ENCODE results near the gene PREX1.
"Not testable (repeated sequence)": the region's sequence is repeated elsewhere in the genome, so short reads cannot be mapped to it uniquely, and the experiment has no call there.

The PREX1 gene

GRCh38 chr20:48777821-48778220 is 50.0 kb downstream of the PREX1 start:
- no peak overlapping the region for H2BK12ac ChIP-seq (ENCODE audit: low read length)
- no peak overlapping the region for H2AFZ ChIP-seq (ENCODE audit: low read length)
- H3K4me1 ChIP-seq (ENCODE audit: control insufficient read depth in 2 of 2, insufficient read depth in 1 of 2, low read depth in 1 of 2, low read length in 2 of 2), result peaks cover 5 to 15% of the 10 kb centered on the region in 2 donors
- H2BK5ac ChIP-seq (ENCODE audit: low read length), result no peak overlapping the region
- no peak overlapping the region for H4K91ac ChIP-seq (ENCODE audit: low read depth, low read length, poor library complexity)
- no peak overlapping the region for H3K14ac ChIP-seq (ENCODE audit: low read length)
- no peak overlapping the region for H2BK120ac ChIP-seq (ENCODE audit: low read depth, low read length)
- no peak overlapping the region for H2AK5ac ChIP-seq (ENCODE audit: low read depth, low read length)
- no peak overlapping the region for H2BK15ac ChIP-seq (ENCODE audit: low read length)
- peaks cover 8% of the 10 kb centered on the region for H3K79me1 ChIP-seq (ENCODE audit: low read depth, low read length)
- H3K4me2 ChIP-seq (ENCODE audit: insufficient read depth, low read length, poor library complexity, severe bottlenecking), result no peak overlapping the region
- no peak overlapping the region for H3K27ac ChIP-seq (replicated peaks; ENCODE audit: low read length)
- H3K23ac ChIP-seq (ENCODE audit: low read depth, low read length, poor library complexity), result no peak overlapping the region
- WGBS, 2 donors (ENCODE audit: extremely low coverage in 2 of 2, insufficient read length in 2 of 2, insufficient replicate concordance in 1 of 2), result no CpG with 5 or more reads among the region's 4 CpGs
- no peaks in the 10 kb centered on the region for H3K27me3 ChIP-seq (ENCODE audit: control insufficient read depth in 3 of 3, insufficient read depth in 3 of 3, low read depth in 1 of 3, low read length in 3 of 3)
- peaks cover 0 to 69% of the 10 kb centered on the region in 2 donors for H3K36me3 ChIP-seq (replicated peaks in 1 of 2; ENCODE audit: control insufficient read depth in 2 of 2, insufficient read depth in 2 of 2, low read length in 2 of 2)
- H3K4ac ChIP-seq (ENCODE audit: low read length), result no peak overlapping the region
- H3K9ac ChIP-seq (ENCODE audit: low read depth, low read length, poor library complexity), result no peak overlapping the region
- H3K9me3 ChIP-seq (replicated peaks in 1 of 2; ENCODE audit: control insufficient read depth in 2 of 2, insufficient read depth in 1 of 2, low read depth in 1 of 2, low read length in 2 of 2), result peaks cover 10 to 70% of the 10 kb centered on the region in 2 donors
- no peak for DNase-seq (ENCODE audit: low spot score)
- no peak overlapping the region for H3K18ac ChIP-seq (ENCODE audit: low read length)
- H3K4me3 ChIP-seq (ENCODE audit: low read length in 2 of 2), result peak overlapping the region in 1 of 2 donors; percentile 14
- H4K8ac ChIP-seq (ENCODE audit: low read depth, low read length), result no peak overlapping the region

- Histone ChIP-seq H4K91ac (ENCODE audit: low read depth, low read length, poor library complexity) (no peak overlapping the region), H2BK5ac (ENCODE audit: low read length) (no peak overlapping the region), H3K36me3 (replicated peaks in 1 of 2; ENCODE audit: control insufficient read depth in 2 of 2, insufficient read depth in 2 of 2, low read length in 2 of 2) (peaks cover 0 to 64% of the 10 kb centered on the region in 2 donors), H3K9ac (ENCODE audit: low read depth, low read length, poor library complexity) (no peak overlapping the region), H3K79me1 (ENCODE audit: low read depth, low read length) (peaks cover 8% of the 10 kb centered on the region), H2BK15ac (ENCODE audit: low read length) (no peak overlapping the region), H3K18ac (ENCODE audit: low read length) (no peak overlapping the region), H2AK5ac (ENCODE audit: low read depth, low read length) (no peak overlapping the region), H2BK120ac (ENCODE audit: low read depth, low read length) (no peak overlapping the region), H3K27me3 (ENCODE audit: control insufficient read depth in 3 of 3, insufficient read depth in 3 of 3, low read depth in 1 of 3, low read length in 3 of 3) (no peaks in the 10 kb centered on the region), H2AFZ (ENCODE audit: low read length) (no peak overlapping the region), H3K4me2 (ENCODE audit: insufficient read depth, low read length, poor library complexity, severe bottlenecking) (no peak overlapping the region), H3K4ac (ENCODE audit: low read length) (no peak overlapping the region), H3K4me1 (ENCODE audit: control insufficient read depth in 2 of 2, insufficient read depth in 1 of 2, low read depth in 1 of 2, low read length in 2 of 2) (peaks cover 5 to 10% of the 10 kb centered on the region in 2 donors), H4K8ac (ENCODE audit: low read depth, low read length) (no peak overlapping the region), H3K9me3 (replicated peaks in 1 of 2; ENCODE audit: control insufficient read depth in 2 of 2, insufficient read depth in 1 of 2, low read depth in 1 of 2, low read length in 2 of 2) (peaks cover 10 to 65% of the 10 kb centered on the region in 2 donors), H3K27ac (replicated peaks; ENCODE audit: low read length) (no peak overlapping the region), H3K4me3 (ENCODE audit: low read length in 2 of 2) (no peak overlapping the region), H2BK12ac (ENCODE audit: low read length) (no peak overlapping the region), H3K23ac (ENCODE audit: low read depth, low read length, poor library complexity) (no peak overlapping the region), H3K14ac (ENCODE audit: low read length) (no peak overlapping the region)
- no peak for DNase-seq (ENCODE audit: low spot score)
- WGBS, 2 donors (ENCODE audit: extremely low coverage in 2 of 2, insufficient read length in 2 of 2, insufficient replicate concordance in 1 of 2), result no CpG with 5 or more reads among the region's 8 CpGs
Observed at GRCh38 chr20:48777005-48777404, 50.8 kb downstream of the PREX1 start.

- no peak overlapping the region for H3K27ac ChIP-seq (replicated peaks; ENCODE audit: low read length)
- no peak for DNase-seq (ENCODE audit: low spot score)
- H2AK5ac ChIP-seq (ENCODE audit: low read depth, low read length), result no peak overlapping the region
- no peak overlapping the region for H2BK5ac ChIP-seq (ENCODE audit: low read length)
- no peak overlapping the region for H3K23ac ChIP-seq (ENCODE audit: low read depth, low read length, poor library complexity)
- no peaks in the 10 kb centered on the region for H3K27me3 ChIP-seq (ENCODE audit: control insufficient read depth in 3 of 3, insufficient read depth in 3 of 3, low read depth in 1 of 3, low read length in 3 of 3)
- no peak overlapping the region for H3K18ac ChIP-seq (ENCODE audit: low read length)
- H3K4me2 ChIP-seq (ENCODE audit: insufficient read depth, low read length, poor library complexity, severe bottlenecking), result no peak overlapping the region
- H4K91ac ChIP-seq (ENCODE audit: low read depth, low read length, poor library complexity), result no peak overlapping the region
- no peak overlapping the region for H2BK12ac ChIP-seq (ENCODE audit: low read length)
- peaks cover 8% of the 10 kb centered on the region for H3K79me1 ChIP-seq (ENCODE audit: low read depth, low read length)
- H3K4me1 ChIP-seq (ENCODE audit: control insufficient read depth in 2 of 2, insufficient read depth in 1 of 2, low read depth in 1 of 2, low read length in 2 of 2), result peaks cover 3 to 6% of the 10 kb centered on the region in 2 donors
- no peak overlapping the region for H2BK120ac ChIP-seq (ENCODE audit: low read depth, low read length)
- peaks cover 0 to 62% of the 10 kb centered on the region in 2 donors for H3K36me3 ChIP-seq (replicated peaks in 1 of 2; ENCODE audit: control insufficient read depth in 2 of 2, insufficient read depth in 2 of 2, low read length in 2 of 2)
- no peak overlapping the region for H2AFZ ChIP-seq (ENCODE audit: low read length)
- H3K4ac ChIP-seq (ENCODE audit: low read length), result no peak overlapping the region
- H2BK15ac ChIP-seq (ENCODE audit: low read length), result no peak overlapping the region
- H3K9me3 ChIP-seq (replicated peaks in 1 of 2; ENCODE audit: control insufficient read depth in 2 of 2, insufficient read depth in 1 of 2, low read depth in 1 of 2, low read length in 2 of 2), result peaks cover 10 to 58% of the 10 kb centered on the region in 2 donors
- no peak overlapping the region for H3K9ac ChIP-seq (ENCODE audit: low read depth, low read length, poor library complexity)
- H3K14ac ChIP-seq (ENCODE audit: low read length), result no peak overlapping the region
- H4K8ac ChIP-seq (ENCODE audit: low read depth, low read length), result no peak overlapping the region
- H3K4me3 ChIP-seq (ENCODE audit: low read length in 2 of 2), result no peak overlapping the region
- no CpG with 5 or more reads among the region's 7 CpGs for WGBS, 2 donors (ENCODE audit: extremely low coverage in 2 of 2, insufficient read length in 2 of 2, insufficient replicate concordance in 1 of 2)
Observed at GRCh38 chr20:48776306-48776705, 51.5 kb downstream of the PREX1 start.

DNA sequence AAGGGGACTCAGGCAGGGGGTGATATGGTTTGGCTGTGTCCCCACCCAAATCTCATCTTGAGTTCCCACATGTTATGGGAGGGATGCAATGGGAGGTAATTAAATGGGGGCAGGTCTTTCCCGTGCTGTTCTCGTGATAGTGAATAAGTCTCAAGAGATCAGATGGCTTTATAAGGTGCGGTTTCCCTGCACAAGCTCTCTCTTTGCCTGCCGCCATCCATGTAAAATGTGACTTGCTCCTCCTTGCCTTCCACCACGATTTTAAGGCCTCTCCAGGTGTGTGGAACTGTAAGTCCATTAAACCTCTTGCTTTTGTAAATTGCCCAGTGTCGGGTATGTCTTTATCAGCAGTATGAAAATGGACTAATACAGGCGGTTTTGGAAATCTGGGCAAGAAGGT is 52.3 kb downstream of the PREX1 start:
- H3K9ac ChIP-seq (ENCODE audit: low read depth, low read length, poor library complexity); H3K4me3 ChIP-seq (ENCODE audit: low read length in 2 of 2); H3K27me3 ChIP-seq (ENCODE audit: control insufficient read depth in 3 of 3, insufficient read depth in 3 of 3, low read depth in 1 of 3, low read length in 3 of 3); H2BK120ac ChIP-seq (ENCODE audit: low read depth, low read length); H2AFZ ChIP-seq (ENCODE audit: low read length); H3K18ac ChIP-seq (ENCODE audit: low read length); H4K91ac ChIP-seq (ENCODE audit: low read depth, low read length, poor library complexity); H4K8ac ChIP-seq (ENCODE audit: low read depth, low read length); H3K4ac ChIP-seq (ENCODE audit: low read length); H3K4me2 ChIP-seq (ENCODE audit: insufficient read depth, low read length, poor library complexity, severe bottlenecking); H3K79me1 ChIP-seq (ENCODE audit: low read depth, low read length); H3K23ac ChIP-seq (ENCODE audit: low read depth, low read length, poor library complexity); H2AK5ac ChIP-seq (ENCODE audit: low read depth, low read length); DNase-seq (ENCODE audit: low spot score); H3K14ac ChIP-seq (ENCODE audit: low read length); H2BK15ac ChIP-seq (ENCODE audit: low read length); H3K27ac ChIP-seq (replicated peaks; ENCODE audit: low read length); H2BK5ac ChIP-seq (ENCODE audit: low read length); H3K4me1 ChIP-seq (ENCODE audit: control insufficient read depth in 2 of 2, insufficient read depth in 1 of 2, low read depth in 1 of 2, low read length in 2 of 2); H2BK12ac ChIP-seq (ENCODE audit: low read length): not testable (repeated sequence)
- peaks cover 0 to 64% of the 10 kb centered on the region in 2 donors for H3K36me3 ChIP-seq (replicated peaks in 1 of 2; ENCODE audit: control insufficient read depth in 2 of 2, insufficient read depth in 2 of 2, low read length in 2 of 2)
- peaks cover 10 to 52% of the 10 kb centered on the region in 2 donors for H3K9me3 ChIP-seq (replicated peaks in 1 of 2; ENCODE audit: control insufficient read depth in 2 of 2, insufficient read depth in 1 of 2, low read depth in 1 of 2, low read length in 2 of 2)
- no CpG with 5 or more reads among the region's 7 CpGs for WGBS, 2 donors (ENCODE audit: extremely low coverage in 2 of 2, insufficient read length in 2 of 2, insufficient replicate concordance in 1 of 2)
